ENCODE data around the gene UBE2G2.

The UBE2G2 gene

GRCh38 chr21:44817914-44818639 lies 16.5 kb upstream of the UBE2G2 start, which contains the start of gene SUMO3:
Gene SUMO3, minus strand, starts transcription at chr21:44818062. Its CDS starts 94 bp downstream, at chr21:44817968.
- DNase-seq (ENCODE audit: low read depth) = peak; percentile 85
- peak within 1 kb of the TSS; percentile 58 for H3K4me3 ChIP-seq (ENCODE audit: low read depth, low read length)
- TF ChIP-seq MYC (IDR thresholded peaks at IDR 0.05; ENCODE audit: low read depth, low read length) = no peak
- TF ChIP-seq MAX (IDR thresholded peaks at IDR 0.05; ENCODE audit: low read depth, low read length) = peak; percentile 90
- no peak for TF ChIP-seq CTCF (IDR thresholded peaks at IDR 0.05; ENCODE audit: low read depth, low read length)
- peak; percentile 67 for TF ChIP-seq POLR2A (IDR thresholded peaks at IDR 0.05; ENCODE audit: extremely low read depth, insufficient read length)

GRCh38 chr21:44817506-44817880 lies 15.9 kb upstream of the UBE2G2 start:
- peak overlapping the region; percentile 58 for H3K4me3 ChIP-seq (ENCODE audit: low read depth, low read length)
- peak; percentile 90 for DNase-seq (ENCODE audit: low read depth)
- TF ChIP-seq MAX (IDR thresholded peaks at IDR 0.05; ENCODE audit: low read depth, low read length) = no peak
- no peak; the same call in 1 of the 2 replicates for TF ChIP-seq MYC (IDR thresholded peaks at IDR 0.05; ENCODE audit: low read depth, low read length)
- no peak for TF ChIP-seq POLR2A (IDR thresholded peaks at IDR 0.05; ENCODE audit: extremely low read depth, insufficient read length)
- no peak for TF ChIP-seq CTCF (IDR thresholded peaks at IDR 0.05; ENCODE audit: low read depth, low read length)

- TF ChIP-seq MAX (IDR thresholded peaks at IDR 0.05; ENCODE audit: low read depth, low read length) (no peak), CTCF (IDR thresholded peaks at IDR 0.05; ENCODE audit: low read depth, low read length) (no peak), MYC (IDR thresholded peaks at IDR 0.05; ENCODE audit: low read depth, low read length) (no peak), POLR2A (IDR thresholded peaks at IDR 0.05; ENCODE audit: extremely low read depth, insufficient read length) (no peak)
- peak overlapping the region; percentile 58 for H3K4me3 ChIP-seq (ENCODE audit: low read depth, low read length)
- DNase-seq (ENCODE audit: low read depth) = no peak
These were observed 15.3 kb upstream of the UBE2G2 start for GRCh38 chr21:44816761-44817505.

- TF ChIP-seq POLR2A (IDR thresholded peaks at IDR 0.05; ENCODE audit: extremely low read depth, insufficient read length) (no peak), CTCF (IDR thresholded peaks at IDR 0.05; ENCODE audit: low read depth, low read length) (no peak), MYC (IDR thresholded peaks at IDR 0.05; ENCODE audit: low read depth, low read length) (no peak), MAX (IDR thresholded peaks at IDR 0.05; ENCODE audit: low read depth, low read length) (no peak)
- no peak overlapping the region for H3K4me3 ChIP-seq (ENCODE audit: low read depth, low read length)
- DNase-seq (ENCODE audit: low read depth) = no peak
These were observed 14.4 kb upstream of the UBE2G2 start for GRCh38 chr21:44815852-44816628.

GRCh38 chr21:44815225-44815624 lies 13.6 kb upstream of the UBE2G2 start:
- TF ChIP-seq POLR2A (IDR thresholded peaks at IDR 0.05; ENCODE audit: extremely low read depth, insufficient read length) (no peak), MAX (IDR thresholded peaks at IDR 0.05; ENCODE audit: low read depth, low read length) (no peak), CTCF (IDR thresholded peaks at IDR 0.05; ENCODE audit: low read depth, low read length) (no peak), MYC (IDR thresholded peaks at IDR 0.05; ENCODE audit: low read depth, low read length) (no peak)
- no peak overlapping the region for H3K4me3 ChIP-seq (ENCODE audit: low read depth, low read length)
- no peak for DNase-seq (ENCODE audit: low read depth)

All from NB4 (cell line).